Endometrial microvascular endothelial cells (primary cell): ENCODE data around the gene ZNF22. TPM values are rescaled to one million over a fixed set of nuclear protein-coding genes. Genes with fewer than 3 reads are reported as not detected.

Experiments
- total RNA-seq: library from RNA; depleted of rRNA; stranded (reverse); fragments of >200 nt; gene quantifications from one replicate; pipeline ENCODE4 v1.2.3, GENCODE V29; 2015; ENCODE audit errors: inconsistent ontology term

The ZNF22 gene
- total RNA-seq, 1 donor from 2014 or later: 29.2 TPM

Other genes with a start within 250 kb of the ZNF22 start
- not detected for gene TMEM72, start 89.6 kb upstream of the ZNF22 start, total RNA-seq
- 0.28 TPM for gene RASSF4, start 41.1 kb upstream of the ZNF22 start, total RNA-seq
- gene DEPP1, start 22.1 kb upstream of the ZNF22 start, total RNA-seq: 10.1 TPM